SK-N-SH (cell line): Measurements from ENCODE around the gene FXYD2. TPM values are rescaled to one million over a fixed set of nuclear protein-coding genes. Genes with fewer than 3 reads are reported as not detected.

Experiments
- CTCF ChIA-PET: fragments of 300-600, 350-600 bp; formaldehyde crosslinking; extraction: SDS; loops from one replicate; lab custom pipeline; 2021; lab: Yijun Ruan, JAX
- POLR2A ChIA-PET: fragments of 350-600 bp; sonication (Branson Sonifier 250); formaldehyde crosslinking; extraction: SDS; loops from one replicate; lab custom pipeline; 2020; ENCODE audit warnings: antibody characterized with exemption, inconsistent platforms; lab: Yijun Ruan, JAX
- DNase-seq: peaks from one replicate; pipeline ENCODE4 v3.0.0; 2012
- H2AFZ ChIP-seq: fragments of 200-600 bp; sonication (generic); 2 replicates; pipeline ENCODE4 v1.8.1; 2016; ENCODE audit warnings: antibody characterized with exemption, mild to moderate bottlenecking, low read depth
- H3F3A ChIP-seq: fragments of 200-600 bp; sonication (generic); replicated peaks from 2 replicates; pipeline ENCODE3; 2016; ENCODE audit warnings: antibody characterized with exemption, mild to moderate bottlenecking; ENCODE audit not compliant: insufficient read depth
- H3K27ac ChIP-seq, 2 experiments: fragments of 200-500 bp in 1 of 2; fragments of 200-600 bp in 1 of 2; sonication (Bioruptor generic) in 1 of 2; sonication (generic), shearing (Covaris generic) in 1 of 2; 2 replicates each; pipeline versions ENCODE4 v1.5.1 to v1.6.1; 2014 to 2016; ENCODE audit warnings: low read depth in 2 of 2, inconsistent platforms in 1 of 2, low read length in 1 of 2, mild to moderate bottlenecking in 1 of 2, mixed read lengths in 1 of 2
- H3K27me3 ChIP-seq: fragments of 200-600 bp; sonication (generic), shearing (Covaris generic); 2 replicates; pipeline ENCODE4 v1.6.1; 2016; ENCODE audit warnings: mixed run types; ENCODE audit not compliant: insufficient read depth
- H3K36me3 ChIP-seq, 2 experiments: fragments of 200-500 bp in 1 of 2; fragments of 200-600 bp in 1 of 2; sonication (Bioruptor generic) in 1 of 2; sonication (generic) in 1 of 2; replicated peaks in 1 of 2; 2 replicates each; pipeline versions ENCODE3 to v1.5.1; 2014 to 2016; ENCODE audit warnings: low read length in 1 of 2, mild to moderate bottlenecking in 1 of 2; ENCODE audit not compliant: insufficient read depth in 2 of 2, control insufficient read depth in 1 of 2
- H3K4me1 ChIP-seq, 2 experiments: fragments of 200-500 bp in 1 of 2; fragments of 200-600 bp in 1 of 2; sonication (Bioruptor generic) in 1 of 2; sonication (generic), shearing (Covaris generic) in 1 of 2; 2 replicates each; pipeline versions ENCODE4 v1.5.1 to v1.6.1; 2014 to 2016; ENCODE audit warnings: low read depth in 1 of 2, low read length in 1 of 2, mixed run types in 1 of 2; ENCODE audit not compliant: insufficient read depth in 2 of 2, control insufficient read depth in 1 of 2
- H3K4me2 ChIP-seq: fragments of 200-600 bp; sonication (generic), shearing (Covaris generic); 2 replicates; pipeline ENCODE4 v1.6.1; 2017; ENCODE audit warnings: mixed run types
- H3K4me3 ChIP-seq, 2 experiments: fragments of 200-500 bp in 1 of 2; fragments of 200-600 bp in 1 of 2; sonication (Bioruptor generic) in 1 of 2; sonication (generic), shearing (Covaris generic) in 1 of 2; 2 replicates each; pipeline versions ENCODE4 v1.5.1 to v1.8.1; 2014 to 2016; ENCODE audit warnings: low read depth in 2 of 2, inconsistent platforms in 1 of 2, low read length in 1 of 2, mild to moderate bottlenecking in 1 of 2, mixed read lengths in 1 of 2, moderate library complexity in 1 of 2
- H3K79me2 ChIP-seq: fragments of 200-600 bp; sonication (generic); 2 replicates; pipeline ENCODE4 v1.8.1; 2017; ENCODE audit warnings: mild to moderate bottlenecking; ENCODE audit not compliant: insufficient read depth
- H3K9ac ChIP-seq: fragments of 200-600 bp; sonication (generic); 2 replicates; pipeline ENCODE4 v1.6.1; 2017; ENCODE audit warnings: mixed run types
- H3K9me2 ChIP-seq: fragments of 200-600 bp; sonication (generic); 2 replicates; pipeline ENCODE4 v1.6.1; 2017; ENCODE audit warnings: mixed run types
- H3K9me3 ChIP-seq: fragments of 200-600 bp; sonication (generic); 2 replicates; pipeline ENCODE4 v1.6.1; 2017; ENCODE audit warnings: mixed run types, mild to moderate bottlenecking, moderate library complexity
- H4K20me1 ChIP-seq: fragments of 200-600 bp; sonication (generic); 2 replicates; pipeline ENCODE4 v1.6.1; 2017; ENCODE audit warnings: mild to moderate bottlenecking, mixed run types; ENCODE audit not compliant: insufficient read depth
- CHD2 ChIP-seq: fragments of 150-350 bp; IDR thresholded peaks from 2 replicates; pipeline ENCODE4 v1.6.1; 2018; ENCODE audit warnings: low read length; ENCODE audit not compliant: partially characterized antibody
- ELF1 ChIP-seq: IDR thresholded peaks from 2 replicates; pipeline ENCODE4 v1.4.0; 2012
- EP300 ChIP-seq, 2 experiments: IDR thresholded peaks; 2 replicates each; pipeline versions ENCODE4 v1.4.0 to v1.6.1; 2012; ENCODE audit warnings: borderline replicate concordance in 1 of 2, low read depth in 1 of 2, low read length in 1 of 2
- EZH2phosphoT487 ChIP-seq: fragments of 200-600 bp; sonication (generic); IDR thresholded peaks from 2 replicates; pipeline ENCODE4 v1.6.1; 2017; ENCODE audit warnings: low read depth, mixed run types, mild to moderate bottlenecking, antibody characterized with exemption, moderate library complexity, borderline replicate concordance
- FOXJ3 ChIP-seq: sonication (generic); formaldehyde crosslinking; IDR thresholded peaks from 2 replicates; pipeline ENCODE4 v1.5.1; 2020; ENCODE audit warnings: mild to moderate bottlenecking, missing genetic modification reagents
- GABPA ChIP-seq: IDR thresholded peaks from 2 replicates; pipeline ENCODE4 v1.4.0; 2012; ENCODE audit warnings: low read depth, mild to moderate bottlenecking
- JUND ChIP-seq: IDR thresholded peaks from 2 replicates; pipeline ENCODE4 v1.4.0; 2012
- MAX ChIP-seq: IDR thresholded peaks from 2 replicates; pipeline ENCODE4 v1.4.0; 2012; ENCODE audit warnings: low read depth
- MXI1 ChIP-seq: IDR thresholded peaks from 2 replicates; pipeline ENCODE4 v1.6.1; 2012; ENCODE audit warnings: mild to moderate bottlenecking, low read depth, low read length, improper control_type of control experiment
- NFIC ChIP-seq: IDR thresholded peaks from 2 replicates; pipeline ENCODE4 v1.4.0; 2012; ENCODE audit warnings: borderline replicate concordance
- NRF1 ChIP-seq: IDR thresholded peaks from 2 replicates; pipeline ENCODE4 v1.6.1; 2012; ENCODE audit warnings: low read depth, mild to moderate bottlenecking, low read length
- POLR2AphosphoS5 ChIP-seq: IDR thresholded peaks from 2 replicates; pipeline ENCODE4 v1.6.1; 2012; ENCODE audit warnings: low read depth, low read length
- REST ChIP-seq: IDR thresholded peaks from 2 replicates; pipeline ENCODE4 v1.6.1; 2012; ENCODE audit warnings: mild to moderate bottlenecking, low read depth, low read length, moderate library complexity
- RFX5 ChIP-seq: IDR thresholded peaks from 2 replicates; pipeline ENCODE4 v1.6.1; 2012; ENCODE audit warnings: mild to moderate bottlenecking, improper control_type of control experiment, low read length
- RXRA ChIP-seq: IDR thresholded peaks from 2 replicates; pipeline ENCODE4 v1.4.0; 2012; ENCODE audit warnings: low read depth, mild to moderate bottlenecking, borderline replicate concordance
- TAF1 ChIP-seq: IDR thresholded peaks from 2 replicates; pipeline ENCODE4 v1.6.1; 2012; ENCODE audit warnings: low read depth, mild to moderate bottlenecking, low read length, moderate library complexity, borderline replicate concordance
- ZBTB33 ChIP-seq: IDR thresholded peaks from 2 replicates; pipeline ENCODE4 v1.4.0; 2012; ENCODE audit warnings: low read depth, borderline replicate concordance
- WGBS: methylation state at CpG from one replicate; pipeline ENCODE4 v1.1.6; 2017; ENCODE audit warnings: low lambda C conversion rate; 5-methylcytosine and 5-hydroxymethylcytosine counted together
- polyA plus RNA-seq, 3 experiments: library from polyadenylated mRNA; depleted of rRNA; stranded (reverse); fragments of >200 nt; gene quantifications; 2 replicates each; pipeline ENCODE4 v1.2.3, GENCODE V29; 2012

The FXYD2 gene
- polyA plus RNA-seq, 1 of the 3 experiments (the other 2 are of a cell fraction) = not detected

- no peaks in the 10 kb centered on the region for H3K9me2 ChIP-seq
- no peaks in the 10 kb centered on the region for H3K9me3 ChIP-seq
- H3K9ac ChIP-seq = no peak overlapping the region
- no peak overlapping the region for H2AFZ ChIP-seq
- no peak overlapping the region for H3K4me2 ChIP-seq
- H3K27me3 ChIP-seq = peaks cover 29% of the 10 kb centered on the region; the same call in 1 of the 2 replicates
- H3K4me1 ChIP-seq = peaks cover 0 to 17% of the 10 kb centered on the region in 2 experiments; a peak in 1 of 4 replicates
- no peaks in the 10 kb centered on the region for H4K20me1 ChIP-seq
- H3K36me3 ChIP-seq = no peaks in the 10 kb centered on the region
- H3F3A ChIP-seq = no peaks in the 10 kb centered on the region
- DNase-seq = no peak
- CTCF ChIA-PET = interaction anchor here (1.1 to 11.4 kb wide), 4 partner anchors 20 to 354 kb away, joined by 3 to 88 read pairs (median 9); no protein-coding TSS in a partner anchor
- TF ChIP-seq FOXJ3 (CRISPR knock-in tag) (no peak), REST (no peak), EP300 (IDR thresholded peaks at IDR 0.05; ENCODE audit: borderline replicate concordance in 1 of 2, low read depth in 1 of 2, low read length in 1 of 2) (no peak), RFX5 (no peak), JUND (no peak), MXI1 (no peak), RXRA (no peak), ELF1 (no peak)
- POLR2A ChIA-PET = no interaction called here
- H3K79me2 ChIP-seq = no peaks in the 10 kb centered on the region
- H3K4me3 ChIP-seq = no peak overlapping the region
- WGBS = 75% methylated on average over 23 of the region's 26 CpGs
- no peak overlapping the region for H3K27ac ChIP-seq
These were observed 44.1 kb downstream of the FXYD2 start for GRCh38 chr11:117780456-117780855.

- 36% methylated on average over 3 of the region's 3 CpGs for WGBS
- H3K27ac ChIP-seq = no peak overlapping the region
These were observed 50.0 kb downstream of the FXYD2 start for GRCh38 chr11:117774553-117774952.

More at GRCh38 chr11:117774553-117774952, 50.0 kb downstream of the FXYD2 start:
- H3K4me1 ChIP-seq = peaks cover 0 to 42% of the 10 kb centered on the region in 2 experiments; a peak in 2 of 4 replicates
- H4K20me1 ChIP-seq = no peaks in the 10 kb centered on the region
- no peak overlapping the region for H3K4me2 ChIP-seq
- H3K9ac ChIP-seq = no peak overlapping the region
- peaks cover 12% of the 10 kb centered on the region; the same call in 1 of the 2 replicates for H3K27me3 ChIP-seq
- TF ChIP-seq NFIC (no peak), TAF1 (no peak), ZBTB33 (no peak), MAX (no peak), NRF1 (no peak), GABPA (no peak), POLR2AphosphoS5 (no peak), EZH2phosphoT487 (no peak), CHD2 (no peak)
- TF ChIP-seq, all 33 proteins: peak for 0
- no peak overlapping the region for H3K4me3 ChIP-seq
- H3K79me2 ChIP-seq = no peaks in the 10 kb centered on the region
- DNase-seq = no peak
- H3F3A ChIP-seq = no peaks in the 10 kb centered on the region
- ChIA-PET POLR2A (no interaction called here), CTCF (interaction anchor here (2.5 to 5.7 kb wide), 2 partner anchors 34 to 348 kb away, joined by 13 to 53 read pairs; no protein-coding TSS in a partner anchor)
- H2AFZ ChIP-seq = no peak overlapping the region
- no peaks in the 10 kb centered on the region for H3K9me3 ChIP-seq
- H3K9me2 ChIP-seq = no peaks in the 10 kb centered on the region
- H3K36me3 ChIP-seq = no peaks in the 10 kb centered on the region
